ENCODE data around the gene C1orf174.

DNA sequence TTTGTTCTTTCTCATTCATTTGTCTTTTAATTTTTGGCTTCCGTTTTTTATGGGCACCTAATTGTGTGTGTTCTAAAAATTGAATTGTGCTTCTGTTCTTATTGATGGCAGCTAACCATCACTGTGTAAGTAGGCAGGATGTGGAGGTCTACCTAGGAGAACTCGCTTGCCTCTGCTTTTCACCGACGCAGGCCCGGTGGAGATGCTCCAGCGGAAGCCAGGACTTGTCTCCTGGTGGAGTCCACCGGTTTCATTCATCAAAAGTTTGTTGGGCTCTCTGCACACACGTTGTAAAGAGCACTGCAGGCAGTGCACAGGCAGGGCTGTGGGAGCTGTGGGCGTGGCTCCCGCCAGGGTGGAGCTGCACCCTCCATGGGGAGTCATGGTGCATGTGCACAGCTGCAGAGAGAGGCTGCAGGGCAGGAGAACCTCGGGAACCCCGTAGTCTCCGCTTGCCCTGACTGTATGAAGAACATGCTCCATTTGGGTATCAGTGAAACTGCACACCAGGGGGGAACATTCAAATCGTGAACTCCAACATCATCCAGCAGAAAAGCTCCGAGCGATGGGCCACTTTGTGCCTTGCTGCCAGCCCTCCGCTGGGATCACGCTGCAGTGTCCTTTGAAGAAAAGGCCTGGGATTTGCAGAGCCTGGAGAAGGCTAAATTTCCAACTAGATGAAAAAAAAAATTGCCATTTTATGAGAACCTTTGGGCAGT, 6.0 kb upstream of the C1orf174 start:
- TF ChIP-seq, protein P1, sequence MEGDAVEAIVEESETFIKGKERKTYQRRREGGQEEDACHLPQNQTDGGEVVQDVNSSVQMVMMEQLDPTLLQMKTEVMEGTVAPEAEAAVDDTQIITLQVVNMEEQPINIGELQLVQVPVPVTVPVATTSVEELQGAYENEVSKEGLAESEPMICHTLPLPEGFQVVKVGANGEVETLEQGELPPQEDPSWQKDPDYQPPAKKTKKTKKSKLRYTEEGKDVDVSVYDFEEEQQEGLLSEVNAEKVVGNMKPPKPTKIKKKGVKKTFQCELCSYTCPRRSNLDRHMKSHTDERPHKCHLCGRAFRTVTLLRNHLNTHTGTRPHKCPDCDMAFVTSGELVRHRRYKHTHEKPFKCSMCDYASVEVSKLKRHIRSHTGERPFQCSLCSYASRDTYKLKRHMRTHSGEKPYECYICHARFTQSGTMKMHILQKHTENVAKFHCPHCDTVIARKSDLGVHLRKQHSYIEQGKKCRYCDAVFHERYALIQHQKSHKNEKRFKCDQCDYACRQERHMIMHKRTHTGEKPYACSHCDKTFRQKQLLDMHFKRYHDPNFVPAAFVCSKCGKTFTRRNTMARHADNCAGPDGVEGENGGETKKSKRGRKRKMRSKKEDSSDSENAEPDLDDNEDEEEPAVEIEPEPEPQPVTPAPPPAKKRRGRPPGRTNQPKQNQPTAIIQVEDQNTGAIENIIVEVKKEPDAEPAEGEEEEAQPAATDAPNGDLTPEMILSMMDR (IDR thresholded peaks at IDR 0.05), result no peak
- no peak for TF ChIP-seq POLR2A (IDR thresholded peaks at IDR 0.05)
